Thyroid gland (tissue), 4 donors: ENCODE measurements around the gene XDH. TPM values are rescaled to one million over a fixed set of nuclear protein-coding genes. Genes with fewer than 3 reads are reported as not detected.

Experiments used
- DNase-seq, 2 donors: peaks; one replicate each; pipeline ENCODE4 v3.0.0-alpha.2; 2019
- H3K27ac ChIP-seq, 3 donors: fragments of 200-600 bp; sonication (generic); 1 replicate in 2 of 3; 2 replicates in 1 of 3; pipeline ENCODE4 v1.5.1; 2016 to 2019; ENCODE audit warnings: mild to moderate bottlenecking in 1 of 3, moderate library complexity in 1 of 3
- H3K27me3 ChIP-seq: fragments of 200-600 bp; sonication (generic); one replicate; pipeline ENCODE4 v1.5.1; 2019
- H3K36me3 ChIP-seq, 2 donors: fragments of 200-600 bp; sonication (generic); one replicate each; pipeline ENCODE4 v1.5.1; 2016 to 2019
- H3K4me1 ChIP-seq, 2 donors: fragments of 200-600 bp; sonication (generic); one replicate each; pipeline ENCODE4 v1.5.1; 2017 to 2019
- H3K4me3 ChIP-seq, 3 donors: fragments of 200-600 bp; sonication (generic); replicated peaks in 1 of 3; 1 replicate in 2 of 3; 2 replicates in 1 of 3; pipeline ENCODE4 v1.5.1; 2016; ENCODE audit warnings: mild to moderate bottlenecking in 1 of 3
- H3K9me3 ChIP-seq: fragments of 200-600 bp; sonication (generic); one replicate; pipeline ENCODE4 v1.5.1; 2017
- CTCF ChIP-seq, 6 experiments: fragments of 200-600 bp in 3 of 6; fragments of 450-650 bp in 3 of 6; sonication (generic) in 3 of 6; IDR thresholded peaks; one replicate each; pipeline ENCODE4 v1.5.1; 2016 to 2019; ENCODE audit warnings: antibody characterized with exemption in 6 of 6, mild to moderate bottlenecking in 2 of 6, inconsistent platforms in 1 of 6, moderate library complexity in 1 of 6
- POLR2A ChIP-seq, 2 donors: fragments of 450-650 bp; IDR thresholded peaks; one replicate each; pipeline ENCODE4 v1.6.1; 2017; ENCODE audit warnings: antibody characterized with exemption in 2 of 2, mild to moderate bottlenecking in 2 of 2, moderate library complexity in 1 of 2
- WGBS, 2 donors: methylation state at CpG; one replicate each; pipeline ENCODE4 v1.1.5; 2017; 5-methylcytosine and 5-hydroxymethylcytosine counted together
- intact Hi-C: fragments of 100-400 bp; cut with DNase I; formaldehyde crosslinking; loops from one replicate; pipeline ENCODE4 v1.15.1; 2023
- total RNA-seq, 4 donors: library from RNA; depleted of rRNA; stranded (reverse); fragments of >200 nt; gene quantifications; one replicate each; pipeline ENCODE4 v1.2.3, GENCODE V29; 2016

XDH gene
- total RNA-seq, 4 donors from 2014 or later: 0.13 to 2.6 (median 1.9) TPM; not detected in 1

GRCh38 chr2:31383471-31384153, 30.9 kb downstream of the XDH start:
- no peak overlapping the region for H3K4me3 ChIP-seq
- no peaks in the 10 kb centered on the region for H3K27me3 ChIP-seq
- H3K4me1 ChIP-seq: no peaks in the 10 kb centered on the region
- no peaks in the 10 kb centered on the region for H3K9me3 ChIP-seq
- intact Hi-C loops: no loop called here
- DNase-seq: no peak
- 86 to 90% methylated on average over 6 of the region's 6 CpGs for WGBS, 2 donors
- H3K36me3 ChIP-seq: no peaks in the 10 kb centered on the region
- TF ChIP-seq CTCF (IDR thresholded peaks at IDR 0.05) (no peak), POLR2A (IDR thresholded peaks at IDR 0.05) (no peak)
- no peak overlapping the region for H3K27ac ChIP-seq

GRCh38 chr2:31382452-31383120, 32.0 kb downstream of the XDH start:
- H3K4me3 ChIP-seq: no peak overlapping the region
- H3K27ac ChIP-seq: no peak overlapping the region
- 68 to 78% methylated on average over 8 of the region's 8 CpGs for WGBS, 2 donors
- H3K4me1 ChIP-seq: no peaks in the 10 kb centered on the region
- H3K9me3 ChIP-seq: no peaks in the 10 kb centered on the region
- intact Hi-C loops: no loop called here
- no peaks in the 10 kb centered on the region for H3K27me3 ChIP-seq
- no peak for DNase-seq
- H3K36me3 ChIP-seq: no peaks in the 10 kb centered on the region
- no peak for TF ChIP-seq CTCF (IDR thresholded peaks at IDR 0.05)
- TF ChIP-seq POLR2A (IDR thresholded peaks at IDR 0.05): no peak

GRCh38 chr2:31381601-31382000, 32.9 kb downstream of the XDH start:
- TF ChIP-seq CTCF (IDR thresholded peaks at IDR 0.05) (no peak), POLR2A (IDR thresholded peaks at IDR 0.05) (no peak)
- WGBS, 2 donors: 73 to 79% methylated on average over 4 to 6 of the region's 6 CpGs
- intact Hi-C loops: no loop called here

GRCh38 chr2:31380243-31380642, 34.3 kb downstream of the XDH start:
- Histone ChIP-seq H3K36me3 (no peaks in the 10 kb centered on the region), H3K27ac (no peak overlapping the region), H3K4me3 (no peak overlapping the region), H3K27me3 (no peaks in the 10 kb centered on the region), H3K4me1 (no peaks in the 10 kb centered on the region), H3K9me3 (no peaks in the 10 kb centered on the region)
- TF ChIP-seq CTCF (IDR thresholded peaks at IDR 0.05) (no peak), POLR2A (IDR thresholded peaks at IDR 0.05) (no peak)
- intact Hi-C loops: no loop called here
- no peak for DNase-seq
- WGBS, 2 donors: 90 to 91% methylated on average over 3 of the region's 3 CpGs

More at GRCh38 chr2:31381601-31382000, 32.9 kb downstream of the XDH start:
- Histone ChIP-seq H3K27me3 (no peaks in the 10 kb centered on the region), H3K9me3 (no peaks in the 10 kb centered on the region), H3K27ac (no peak overlapping the region), H3K4me3 (no peak overlapping the region), H3K36me3 (no peaks in the 10 kb centered on the region), H3K4me1 (no peaks in the 10 kb centered on the region)
- no peak for DNase-seq

- 93 to 100% methylated on average over 1 of the region's 1 CpG for WGBS, 2 donors
- no peaks in the 10 kb centered on the region for H3K4me1 ChIP-seq
Measured at GRCh38 chr2:31379747-31380146, 34.8 kb downstream of the XDH start.

More at GRCh38 chr2:31379747-31380146, 34.8 kb downstream of the XDH start:
- intact Hi-C loops: no loop called here
- Histone ChIP-seq H3K4me3 (no peak overlapping the region), H3K36me3 (no peaks in the 10 kb centered on the region), H3K27me3 (no peaks in the 10 kb centered on the region), H3K9me3 (no peaks in the 10 kb centered on the region), H3K27ac (no peak overlapping the region)
- no peak for DNase-seq
- no peak for TF ChIP-seq POLR2A (IDR thresholded peaks at IDR 0.05)
- TF ChIP-seq CTCF (IDR thresholded peaks at IDR 0.05): no peak
